GM18907 (cell line): ENCODE results near the gene ACAT2.
"Not testable (repeated sequence)": the region's sequence is repeated elsewhere in the genome, so short reads cannot be mapped to it uniquely, and the experiment has no call there.

Experiments
- ATAC-seq: cut with Tn5 transposase; IDR thresholded peaks from one replicate; pipeline ENCODE4 v1.9.1; 2021; ENCODE audit warnings: mild to moderate bottlenecking, moderate library complexity; ENCODE audit not compliant: unreplicated experiment

The ACAT2 gene

GRCh38 chr6:159762681-159763293 lies 942 bp downstream of the ACAT2 start:
- peak; percentile 9 for ATAC-seq

GRCh38 chr6:159766906-159767305 lies 5.1 kb downstream of the ACAT2 start:
- ATAC-seq, result no peak

GRCh38 chr6:159769470-159769869 lies 7.6 kb downstream of the ACAT2 start:
- ATAC-seq, result no peak

GRCh38 chr6:159772196-159772595 lies 10.4 kb downstream of the ACAT2 start:
- ATAC-seq, result no peak

GRCh38 chr6:159777240-159777904 lies 15.5 kb downstream of the ACAT2 start:
- no peak for ATAC-seq

GRCh38 chr6:159778131-159778530 lies 16.3 kb downstream of the ACAT2 start:
- no peak for ATAC-seq

GRCh38 chr6:159778542-159779103 lies 16.8 kb downstream of the ACAT2 start:
- ATAC-seq, result no peak

- ATAC-seq, result no peak
Observed at GRCh38 chr6:159788276-159788675, 26.4 kb downstream of the ACAT2 start.

GRCh38 chr6:159788753-159789376 lies 27.0 kb downstream of the ACAT2 start:
- peak; percentile 15 for ATAC-seq

GRCh38 chr6:159789377-159790148 lies 27.7 kb downstream of the ACAT2 start, which contains the start of gene TCP1:
Gene TCP1, minus strand, starts transcription at chr6:159789602. Its CDS starts 134 bp downstream, at chr6:159789468.
- peak; percentile 76 for ATAC-seq

- ATAC-seq, result peak; percentile 87
Observed at GRCh38 chr6:159790149-159790955, 28.5 kb downstream of the ACAT2 start, which contains the start of gene MRPL18. Gene MRPL18, plus strand, starts transcription at chr6:159790467. Its CDS starts 121 bp downstream, at chr6:159790588.

GRCh38 chr6:159790956-159791598 lies 29.2 kb downstream of the ACAT2 start:
- no peak for ATAC-seq

GRCh38 chr6:159794976-159795375 lies 33.1 kb downstream of the ACAT2 start:
- ATAC-seq, result not testable (repeated sequence)

GRCh38 chr6:159797554-159797953 lies 35.7 kb downstream of the ACAT2 start:
- no peak for ATAC-seq

GRCh38 chr6:159800141-159800865 lies 38.5 kb downstream of the ACAT2 start, which contains the start of gene PNLDC1:
Gene PNLDC1, plus strand, starts transcription at chr6:159800276. Its CDS starts 32 bp downstream, at chr6:159800308.
- no peak for ATAC-seq

GRCh38 chr6:159801935-159802334 lies 40.1 kb downstream of the ACAT2 start:
- no peak for ATAC-seq

- ATAC-seq, result no peak
Observed at GRCh38 chr6:159804504-159804903, 42.7 kb downstream of the ACAT2 start.

- ATAC-seq, result no peak
Observed at GRCh38 chr6:159805440-159806020, 43.7 kb downstream of the ACAT2 start.
